Measurements from ENCODE around the gene DUSP22.

DNA sequence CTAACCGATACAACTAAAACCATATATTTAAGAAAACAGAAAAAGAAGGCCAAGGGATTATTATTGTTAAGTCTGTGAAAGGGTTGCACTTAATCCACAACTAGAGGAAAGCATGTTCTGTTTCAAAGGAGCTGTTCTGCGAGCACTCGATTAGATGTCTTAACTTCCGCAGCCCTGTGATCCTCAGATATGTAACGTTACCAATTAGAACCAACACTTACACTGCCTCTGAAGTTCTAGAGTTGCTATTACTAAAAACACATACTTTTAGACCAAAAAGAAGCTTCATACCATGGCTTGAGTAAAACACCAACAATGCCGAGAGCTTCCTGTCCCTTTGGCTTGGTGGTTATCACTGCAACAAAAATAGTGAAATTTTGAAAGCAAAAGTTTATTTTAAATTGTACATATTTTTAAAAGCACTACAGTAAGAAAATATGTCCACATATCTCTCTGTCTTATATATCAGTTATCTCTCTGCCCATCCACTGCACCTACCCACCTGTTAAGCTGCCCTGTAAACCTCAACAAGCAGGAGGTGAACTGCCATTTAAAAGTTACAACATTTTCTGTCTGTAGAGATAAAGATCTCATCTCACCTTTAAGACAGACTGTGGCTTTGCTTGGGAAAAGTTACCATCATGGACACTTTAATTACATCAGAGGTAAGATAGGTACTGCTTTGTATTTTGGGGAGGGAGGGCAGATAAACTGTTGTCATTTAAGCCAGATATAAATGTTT, 7.1 kb upstream of the DUSP22 start:
- TF ChIP-seq POLR2AphosphoS5 (IDR thresholded peaks at IDR 0.05) (no peak), CTCF (IDR thresholded peaks at IDR 0.05) (no peak), POLR2A (IDR thresholded peaks at IDR 0.05) (no peak), EP300 (IDR thresholded peaks at IDR 0.05) (no peak)

Measured in upper lobe of left lung (tissue), 4 donors.